ENCODE results near the gene EHMT1.
"Not testable (repeated sequence)": the region's sequence is repeated elsewhere in the genome, so short reads cannot be mapped to it uniquely, and the experiment has no call there.

Gene EHMT1

DNA sequence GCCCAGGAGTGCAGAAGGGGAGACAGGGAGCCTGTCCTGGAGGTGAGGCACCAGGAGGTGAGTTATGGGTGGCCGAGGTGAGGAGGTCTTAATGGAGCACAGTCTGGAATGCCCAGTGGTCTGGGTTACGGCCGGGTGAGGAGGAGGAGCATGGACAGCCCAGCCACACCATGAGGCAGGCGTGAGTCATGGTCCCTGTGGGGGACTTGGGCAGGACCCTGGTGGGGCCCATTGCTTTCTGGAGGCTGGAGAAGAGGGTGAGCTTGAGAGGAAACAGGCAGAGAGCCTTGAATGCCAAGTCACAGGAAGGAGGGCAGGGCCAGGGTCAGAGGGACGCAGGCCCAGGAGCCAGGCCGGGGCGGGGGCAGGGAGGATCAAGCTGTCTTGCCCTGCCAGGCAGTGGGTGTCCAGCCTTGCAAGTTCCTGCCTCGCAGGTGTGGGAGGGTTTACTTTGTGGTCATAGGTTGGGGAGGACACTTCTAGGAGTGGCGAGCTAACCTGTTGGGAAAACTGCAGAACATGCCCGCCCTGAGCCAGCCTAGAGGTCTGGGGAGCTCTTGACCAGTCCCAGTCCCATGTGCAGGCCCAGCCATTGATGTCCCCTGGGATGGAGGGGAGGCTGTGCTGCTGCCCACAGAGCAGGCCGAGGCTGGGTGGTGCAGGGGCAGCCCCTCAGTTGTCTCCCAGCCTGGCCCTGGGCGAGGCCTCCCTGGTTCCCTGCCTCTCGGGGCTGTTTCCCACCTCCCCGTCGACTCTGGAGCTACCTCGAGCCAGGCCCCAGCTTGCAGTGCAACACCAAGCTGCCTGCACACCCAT is 261.6 kb downstream of the EHMT1 start:
- H3K4me3 ChIP-seq (ENCODE audit: low read depth, low read length), result no peak overlapping the region

DNA sequence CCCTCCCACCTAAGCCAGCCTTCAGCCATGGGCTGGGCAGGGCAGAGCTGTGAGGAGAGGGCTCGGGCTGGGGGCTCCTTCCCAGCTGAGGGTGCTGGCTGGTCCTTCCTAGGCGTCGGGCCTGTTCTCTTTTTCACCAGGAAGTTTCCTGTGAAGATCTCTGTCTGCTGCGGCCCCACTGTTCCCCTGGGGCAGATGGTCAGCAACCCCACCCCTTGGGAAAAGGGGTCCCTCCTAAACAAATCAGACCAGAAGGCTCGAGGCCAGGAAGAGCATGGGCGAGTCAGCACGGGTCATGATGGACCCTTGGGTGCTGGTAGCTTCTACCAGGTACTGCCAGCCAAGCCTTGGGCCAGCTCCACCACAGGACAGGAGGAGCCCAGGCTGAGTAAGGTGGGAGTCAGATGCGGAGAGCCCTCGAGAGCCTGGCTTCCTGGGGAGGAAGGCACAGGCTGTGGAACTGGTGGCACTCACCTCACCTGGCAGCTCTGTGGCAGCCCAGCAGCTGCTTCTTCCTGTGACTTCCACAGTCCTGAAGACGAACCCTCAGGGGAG is 262.2 kb downstream of the EHMT1 start:
- no peak overlapping the region for H3K4me3 ChIP-seq (ENCODE audit: low read depth, low read length)

DNA sequence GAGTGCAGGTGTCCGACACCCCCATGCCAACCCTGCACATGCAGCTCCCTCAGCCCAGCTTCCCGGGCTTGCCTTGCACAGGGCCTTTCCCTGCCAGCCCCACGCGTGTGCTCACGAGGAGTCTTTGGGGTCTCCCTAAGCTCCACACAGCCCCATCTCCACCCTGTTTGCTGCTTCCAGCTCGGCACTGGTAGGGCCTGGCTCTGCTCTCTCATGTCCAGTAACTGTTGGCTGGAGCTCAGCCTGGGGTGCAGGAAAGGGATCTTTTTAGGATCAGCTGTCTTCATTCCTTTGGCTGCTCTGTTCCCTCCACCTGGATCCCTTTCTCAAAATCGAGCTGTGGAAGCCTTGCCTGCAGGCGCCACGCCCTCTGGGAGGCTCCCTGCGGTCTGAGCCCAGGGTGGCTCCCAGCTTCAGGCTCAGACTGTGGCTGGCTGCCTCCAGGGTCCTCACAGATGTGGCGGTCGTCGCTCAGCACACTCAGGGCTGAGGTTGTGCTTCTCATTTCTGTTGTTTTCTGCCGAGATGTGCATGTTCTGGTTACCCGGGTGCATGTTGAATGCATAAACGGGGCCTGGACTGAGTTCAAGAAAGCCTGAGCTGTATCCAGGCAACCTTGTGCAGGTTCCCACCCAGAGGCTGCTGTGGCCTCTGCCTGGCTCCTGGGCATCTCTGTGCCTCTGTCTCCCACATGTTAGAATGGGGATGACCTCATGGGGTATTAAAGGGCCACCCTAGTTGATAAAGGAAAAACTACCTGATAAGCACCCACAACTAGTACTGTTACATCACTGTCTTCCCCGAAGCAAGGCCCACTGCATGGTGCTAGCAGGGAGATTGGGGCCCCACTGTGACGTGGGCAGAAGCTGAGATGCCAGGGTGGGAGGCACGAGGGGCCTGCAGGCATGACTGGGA is 263.0 kb downstream of the EHMT1 start:
- no peak overlapping the region for H3K4me3 ChIP-seq (ENCODE audit: low read depth, low read length)

DNA sequence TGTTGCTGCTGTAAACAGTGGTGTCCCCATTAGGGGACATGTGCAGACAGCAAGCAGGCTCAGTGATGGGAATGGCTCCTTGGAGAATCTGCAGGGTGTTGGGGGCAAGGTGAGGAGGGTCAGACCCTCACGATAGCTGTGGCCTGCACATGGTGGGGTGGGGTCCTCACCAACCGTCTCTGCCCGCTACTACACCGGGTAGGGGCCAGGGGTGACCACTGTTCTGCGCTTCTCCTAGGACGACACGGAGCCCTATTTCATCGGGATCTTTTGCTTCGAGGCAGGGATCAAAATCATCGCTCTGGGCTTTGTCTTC is 263.7 kb downstream of the EHMT1 start:
- no peak overlapping the region for H3K4me3 ChIP-seq (ENCODE audit: low read depth, low read length)

GRCh38 chr9:137883977-137884376 is 265.2 kb downstream of the EHMT1 start:
- not testable (repeated sequence) for H3K4me3 ChIP-seq (ENCODE audit: low read depth, low read length)

GRCh38 chr9:137884547-137884946 is 265.7 kb downstream of the EHMT1 start:
- H3K4me3 ChIP-seq (ENCODE audit: low read depth, low read length), result not testable (repeated sequence)

DNA sequence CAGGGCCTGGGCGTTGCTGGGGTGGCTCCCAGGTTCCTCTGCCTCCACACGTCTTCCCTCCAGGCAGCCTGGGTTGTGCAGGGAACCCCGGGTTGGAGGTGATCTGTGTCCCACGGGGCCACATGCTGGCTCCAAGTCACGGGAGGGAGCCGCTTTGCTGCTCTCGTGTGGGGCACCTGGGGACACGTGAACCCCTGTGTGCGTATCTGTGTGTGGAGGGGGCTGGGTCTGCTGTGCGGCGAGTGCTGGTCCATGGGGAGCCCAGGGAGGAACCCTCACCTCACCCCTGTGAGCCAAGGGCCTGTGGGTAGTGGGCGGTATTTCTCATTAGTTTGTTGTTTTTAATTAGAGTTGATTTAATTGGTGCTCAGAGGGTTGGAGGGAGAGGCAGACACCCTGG is 266.3 kb downstream of the EHMT1 start:
- H3K4me3 ChIP-seq (ENCODE audit: low read depth, low read length), result not testable (repeated sequence)
